Endodermal cell (in vitro differentiated cells): ENCODE results near the gene SPO11. TPM values are rescaled to one million over a fixed set of nuclear protein-coding genes. Genes with fewer than 3 reads are reported as not detected.
"Not testable (repeated sequence)": the region's sequence is repeated elsewhere in the genome, so short reads cannot be mapped to it uniquely, and the experiment has no call there.

Source experiments
- DNase-seq: peaks from one replicate; pipeline ENCODE4 v3.0.0-alpha.2; 2017
- H3K27ac ChIP-seq: 2 replicates; pipeline ENCODE4 v1.5.1; 2013; ENCODE audit warnings: mild to moderate bottlenecking, low read depth, low read length, moderate library complexity
- H3K27me3 ChIP-seq: 2 replicates; pipeline ENCODE4 v1.6.1; 2013; ENCODE audit warnings: mild to moderate bottlenecking, low read length, moderate library complexity; ENCODE audit not compliant: insufficient read depth, control insufficient read depth, poor library complexity, severe bottlenecking
- H3K36me3 ChIP-seq: 2 replicates; pipeline ENCODE4 v1.7.0; 2013; ENCODE audit warnings: mild to moderate bottlenecking, low read length, moderate library complexity; ENCODE audit not compliant: control insufficient read depth, insufficient read depth
- H3K4me1 ChIP-seq: one replicate; pipeline ENCODE4 v1.7.0; 2013; ENCODE audit warnings: low read length; ENCODE audit not compliant: control insufficient read depth, insufficient read depth
- H3K4me3 ChIP-seq: 2 replicates; pipeline ENCODE4 v1.5.1; 2013; ENCODE audit warnings: mild to moderate bottlenecking, low read length, moderate library complexity
- H3K9ac ChIP-seq: 2 replicates; pipeline ENCODE4 v1.6.1; 2013; ENCODE audit warnings: mild to moderate bottlenecking, low read length, moderate library complexity; ENCODE audit not compliant: poor library complexity, severe bottlenecking; ENCODE audit errors: extremely low read depth
- H3K9me3 ChIP-seq: 2 replicates; pipeline ENCODE4 v1.6.1; 2013; ENCODE audit warnings: mild to moderate bottlenecking, low read length, moderate library complexity; ENCODE audit not compliant: control insufficient read depth
- H3K27ac Mint-ChIP-seq: 2 replicates; pipeline ENCODE4 v1.8.0; 2020; ENCODE audit warnings: mixed read lengths
- H3K27me3 Mint-ChIP-seq: 2 replicates; pipeline ENCODE4 v1.8.0; 2021; ENCODE audit warnings: mild to moderate bottlenecking, mixed read lengths; ENCODE audit not compliant: insufficient read depth
- H3K36me3 Mint-ChIP-seq: 2 replicates; pipeline ENCODE4 v1.8.0; 2020; ENCODE audit warnings: low read depth, mixed read lengths
- H3K4me1 Mint-ChIP-seq: 2 replicates; pipeline ENCODE4 v1.8.0; 2020; ENCODE audit warnings: mixed read lengths
- H3K4me3 Mint-ChIP-seq: 2 replicates; pipeline ENCODE4 v1.8.0; 2020; ENCODE audit warnings: mild to moderate bottlenecking, moderate library complexity, mixed read lengths
- H3K9me3 Mint-ChIP-seq: 2 replicates; pipeline ENCODE4 v1.8.0; 2020; ENCODE audit warnings: mild to moderate bottlenecking, mixed read lengths
- CTCF ChIP-seq: fragments of 200-600 bp; sonication (generic); conservative IDR thresholded peaks from 2 replicates; pipeline ENCODE4 v1.5.0; 2021; ENCODE audit warnings: antibody characterized with exemption, mild to moderate bottlenecking
- WGBS, 2 experiments: methylation state at CpG; one replicate each; pipeline versions ENCODE4 v1.1.5 to v1.1.7; 2013; ENCODE audit warnings: missing lambda C conversion rate in 2 of 2, mixed read lengths in 1 of 2; ENCODE audit not compliant: insufficient coverage in 1 of 2, insufficient read length in 1 of 2; 5-methylcytosine and 5-hydroxymethylcytosine counted together
- total RNA-seq, 2 donors: library from RNA; stranded (reverse); fragmentation: NEBNext Ultra II Directional in 1 of 2; extraction: Animal tissue kit (Norgen Biotek cat#: 25700) in 1 of 2; gene quantifications; 2 replicates in 1 of 2; 3 replicates in 1 of 2; pipeline ENCODE4 v1.2.1, GENCODE V29; 2021

The SPO11 gene
- total RNA-seq, 2 donors from 2014 or later: not detected

DNA sequence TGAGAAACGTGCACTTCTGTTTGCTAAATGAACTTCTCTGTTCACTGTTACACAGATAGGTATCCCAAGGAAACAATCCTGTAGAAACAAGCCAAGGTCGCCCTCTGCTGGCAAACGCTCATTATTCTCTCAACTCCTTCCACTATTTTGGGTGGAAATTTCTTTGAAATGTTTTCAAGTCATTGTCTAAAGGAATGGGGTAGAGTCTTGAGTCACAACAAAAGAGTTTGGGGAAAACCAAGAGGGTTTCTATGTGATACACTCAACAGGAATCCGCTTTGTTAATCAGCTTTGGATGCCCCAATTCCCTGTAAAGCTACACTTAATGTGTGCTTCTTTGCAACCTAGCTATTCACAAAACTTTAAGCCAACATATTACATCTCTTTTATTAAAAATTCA is 16.9 kb downstream of the SPO11 start:
- no peaks in the 10 kb centered on the region for H3K9me3 Mint-ChIP-seq
- H3K27ac Mint-ChIP-seq: no peak overlapping the region
- no peaks in the 10 kb centered on the region for H3K36me3 Mint-ChIP-seq
- WGBS, 2 experiments: 0 to 4% methylated on average over 1 to 4 of the region's 4 CpGs
- Histone ChIP-seq H3K36me3 (no peaks in the 10 kb centered on the region), H3K27me3 (peaks cover 10% of the 10 kb centered on the region), H3K27ac (no peak overlapping the region), H3K4me3 (no peak overlapping the region), H3K9ac (no peak overlapping the region), H3K9me3 (no peaks in the 10 kb centered on the region), H3K4me1 (no peaks in the 10 kb centered on the region)
- no peaks in the 10 kb centered on the region for H3K4me1 Mint-ChIP-seq
- peaks cover 3% of the 10 kb centered on the region for H3K27me3 Mint-ChIP-seq
- DNase-seq: peak; percentile 88
- peak; percentile 89 for TF ChIP-seq CTCF
- H3K4me3 Mint-ChIP-seq: no peak overlapping the region

DNA sequence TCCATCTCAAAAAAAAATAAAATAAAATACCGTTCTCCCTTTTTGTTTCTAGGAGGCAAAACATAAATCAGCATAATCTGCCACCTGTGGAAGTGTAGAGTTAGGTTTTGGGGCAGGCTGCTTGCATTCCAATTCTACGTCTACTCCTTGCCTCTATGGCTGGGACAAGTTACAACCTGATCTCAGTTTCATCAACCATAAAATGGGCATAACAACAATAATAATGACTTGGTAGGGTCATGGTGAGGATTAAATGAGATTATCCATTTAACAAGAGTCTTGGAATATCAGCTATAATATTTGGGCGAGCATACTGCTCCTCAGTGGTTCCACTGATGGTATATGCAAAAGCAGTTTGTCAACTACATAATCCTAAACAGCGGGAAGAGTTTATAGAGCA is 17.8 kb downstream of the SPO11 start:
- no peak overlapping the region for H3K4me3 Mint-ChIP-seq
- H3K36me3 Mint-ChIP-seq: no peaks in the 10 kb centered on the region
- no peaks in the 10 kb centered on the region for H3K36me3 ChIP-seq
- H3K4me1 ChIP-seq: no peaks in the 10 kb centered on the region
- H3K27me3 Mint-ChIP-seq: peaks cover 3% of the 10 kb centered on the region
- H3K9ac ChIP-seq: no peak overlapping the region
- H3K9me3 ChIP-seq: no peaks in the 10 kb centered on the region
- WGBS, 2 experiments: 89 to 100% methylated on average over 2 to 4 of the region's 4 CpGs
- H3K9me3 Mint-ChIP-seq: no peaks in the 10 kb centered on the region
- no peak overlapping the region for H3K27ac Mint-ChIP-seq
- DNase-seq: no peak
- peaks cover 3% of the 10 kb centered on the region for H3K27me3 ChIP-seq
- H3K27ac ChIP-seq: no peak overlapping the region
- peaks cover 8% of the 10 kb centered on the region for H3K4me1 Mint-ChIP-seq
- no peak overlapping the region for H3K4me3 ChIP-seq
- no peak for TF ChIP-seq CTCF

DNA sequence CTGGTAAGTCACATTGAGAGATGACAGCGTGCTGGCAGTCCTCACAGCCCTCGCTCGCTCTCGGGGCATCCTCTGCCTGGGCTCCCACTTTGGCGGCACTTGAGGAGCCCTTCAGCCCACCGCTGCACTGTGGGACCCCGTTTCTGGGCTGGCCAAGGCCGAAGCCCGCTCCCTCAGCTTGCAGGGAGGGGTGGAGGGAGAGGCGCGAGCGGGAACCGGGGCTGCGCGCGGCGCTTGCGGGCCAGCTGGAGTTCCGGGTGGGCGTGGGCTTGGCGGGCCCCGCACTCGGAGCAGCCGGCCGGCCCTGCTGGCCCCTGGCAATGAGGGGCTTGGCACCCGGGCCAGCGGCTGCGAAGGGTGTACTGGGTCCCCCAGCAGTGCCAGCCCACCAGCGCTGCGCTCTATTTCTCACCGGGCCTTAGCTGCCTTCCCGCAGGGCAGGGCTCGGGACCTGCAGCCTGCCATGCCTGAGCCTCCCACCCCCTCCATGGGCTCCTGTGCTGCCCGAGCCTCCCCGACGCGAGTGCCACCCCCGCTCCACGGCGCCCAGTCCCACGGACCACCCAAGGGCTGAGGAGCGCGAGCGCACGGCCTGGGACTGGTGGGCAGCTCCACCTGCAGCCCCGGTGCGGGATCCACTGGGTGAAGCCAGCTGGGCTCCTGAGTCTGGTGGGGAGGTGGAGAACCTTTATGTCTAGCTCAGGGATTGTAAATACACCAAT is 18.8 kb downstream of the SPO11 start:
- H3K27ac Mint-ChIP-seq, H3K27me3 ChIP-seq, DNase-seq, H3K9ac ChIP-seq, H3K27ac ChIP-seq, H3K4me3 Mint-ChIP-seq, H3K9me3 Mint-ChIP-seq, H3K9me3 ChIP-seq, H3K27me3 Mint-ChIP-seq, H3K36me3 Mint-ChIP-seq, H3K4me1 ChIP-seq, H3K4me3 ChIP-seq, H3K4me1 Mint-ChIP-seq, H3K36me3 ChIP-seq: not testable (repeated sequence)
- WGBS, 2 experiments: 88 to 90% methylated on average over 4 to 41 of the region's 47 CpGs

GRCh38 chr20:57348922-57349574 is 19.4 kb downstream of the SPO11 start:
- H3K9me3 ChIP-seq, H3K27me3 ChIP-seq, H3K9ac ChIP-seq, H3K27ac ChIP-seq, H3K4me3 ChIP-seq, H3K4me1 Mint-ChIP-seq, H3K4me1 ChIP-seq, H3K36me3 Mint-ChIP-seq, H3K9me3 Mint-ChIP-seq, H3K27ac Mint-ChIP-seq, H3K27me3 Mint-ChIP-seq, H3K4me3 Mint-ChIP-seq, DNase-seq: not testable (repeated sequence)
- whole genome bisulfite sequencing, 2 experiments: 87 to 94% methylated on average over 14 to 21 of the region's 21 CpGs
- peaks cover 16% of the 10 kb centered on the region for H3K36me3 ChIP-seq
